RKO (cell line): ENCODE measurements around the gene PLEKHA6.

Source experiments
- DNase-seq: peaks from one replicate; pipeline ENCODE4 v3.0.0-alpha.2; 2016; ENCODE audit warnings: low spot score

PLEKHA6 gene

GRCh38 chr1:204359474-204360255 lies at the start of gene PLEKHA6:
PLEKHA6 (minus strand) TSS chr1:204359929; CDS start chr1:204273727, 86,202 bp downstream.
- DNase-seq: no peak

DNA sequence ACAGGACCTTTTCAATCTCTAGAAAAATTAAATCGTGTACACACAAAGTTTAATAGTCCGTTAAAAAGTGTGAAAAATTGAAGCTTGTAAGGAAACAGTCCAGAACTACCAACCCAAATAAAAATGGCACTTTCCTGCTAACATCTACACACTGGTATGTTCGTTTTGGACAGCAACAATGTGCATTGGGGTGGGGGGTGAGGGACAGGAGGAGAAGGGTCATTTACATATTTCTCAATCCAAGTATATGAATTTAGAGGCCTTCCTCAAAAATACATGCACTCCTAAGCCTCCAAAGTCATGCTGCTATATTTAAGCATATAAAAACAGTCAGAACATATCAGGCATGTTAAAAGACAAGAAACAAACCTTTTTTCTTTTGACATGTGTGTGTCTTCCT lies 49.4 kb upstream of the PLEKHA6 start:
- peak; percentile 38 for DNase-seq

DNA sequence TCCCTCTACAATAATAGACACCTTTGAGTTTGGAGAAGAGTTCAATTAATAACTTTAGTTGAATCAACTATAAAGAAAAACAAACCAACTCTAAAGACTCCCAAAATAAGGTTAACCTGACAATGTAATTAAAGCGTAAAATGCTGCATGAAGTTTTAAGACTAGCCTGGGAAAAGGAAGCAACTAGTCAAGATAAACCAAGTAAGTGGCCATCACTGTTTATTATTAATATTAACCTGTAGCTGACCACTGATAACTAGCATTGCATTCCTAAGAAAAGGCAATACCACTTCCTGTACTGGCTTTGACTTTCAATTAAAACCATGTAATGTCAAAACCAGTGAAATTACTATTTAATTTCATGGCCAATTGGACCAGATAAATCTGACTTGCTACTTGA lies 48.9 kb upstream of the PLEKHA6 start:
- DNase-seq: no peak

DNA sequence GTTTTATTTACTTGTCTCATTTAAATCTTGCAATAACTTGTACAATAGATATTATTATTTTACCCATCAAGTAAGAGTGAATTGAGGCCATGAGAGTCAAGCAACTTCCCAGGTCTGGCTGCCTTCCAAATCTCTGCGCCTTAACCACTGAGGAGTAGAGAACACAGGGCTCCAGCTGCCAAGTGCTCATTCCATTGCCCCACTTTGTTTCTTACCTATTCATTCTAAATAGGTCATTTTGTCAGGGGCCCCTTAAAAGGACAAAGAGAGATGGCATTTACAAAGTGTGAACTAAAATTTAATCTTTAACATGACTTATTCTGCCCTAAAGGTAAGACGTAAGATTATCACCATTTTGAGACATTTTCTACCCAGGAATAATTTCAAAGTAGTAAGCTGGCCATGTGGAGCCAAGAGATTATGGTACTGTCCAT lies 48.4 kb upstream of the PLEKHA6 start:
- peak; percentile 80 for DNase-seq

DNA sequence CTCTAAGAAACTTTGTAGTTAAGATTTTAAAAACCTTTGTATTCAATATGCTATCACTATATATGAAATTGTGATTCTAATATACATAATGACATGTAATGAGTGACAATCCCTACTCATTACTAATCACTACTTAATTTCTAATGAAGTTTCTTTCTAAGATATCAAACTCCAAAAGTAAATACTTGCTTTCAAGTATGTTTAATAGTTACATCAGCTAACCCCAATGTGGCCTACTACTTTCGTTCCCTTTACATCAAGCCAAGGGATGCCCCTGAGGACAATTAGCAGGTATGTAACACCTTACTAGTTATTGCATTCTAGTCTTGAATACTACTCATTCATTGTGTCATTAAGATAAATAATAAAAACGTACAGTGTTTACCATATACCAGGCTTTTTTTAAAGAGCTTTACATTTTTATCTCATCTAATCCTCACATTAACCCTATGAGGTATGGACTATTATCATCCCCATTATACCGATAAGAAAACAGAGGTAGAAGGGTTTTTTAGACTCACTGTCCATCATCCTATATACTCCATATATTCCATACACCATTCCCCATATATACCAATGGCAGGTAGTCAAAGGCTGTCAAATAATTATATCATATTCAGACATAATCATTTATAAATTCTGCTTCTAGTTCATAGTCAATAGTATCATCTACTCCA lies 47.7 kb upstream of the PLEKHA6 start:
- peak; percentile 21 for DNase-seq

- DNase-seq: no peak
These were observed 46.9 kb upstream of the PLEKHA6 start for GRCh38 chr1:204406621-204407020.

GRCh38 chr1:204405988-204406387 lies 46.3 kb upstream of the PLEKHA6 start:
- peak; percentile 26 for DNase-seq

GRCh38 chr1:204404629-204405028 lies 44.9 kb upstream of the PLEKHA6 start:
- no peak for DNase-seq

DNA sequence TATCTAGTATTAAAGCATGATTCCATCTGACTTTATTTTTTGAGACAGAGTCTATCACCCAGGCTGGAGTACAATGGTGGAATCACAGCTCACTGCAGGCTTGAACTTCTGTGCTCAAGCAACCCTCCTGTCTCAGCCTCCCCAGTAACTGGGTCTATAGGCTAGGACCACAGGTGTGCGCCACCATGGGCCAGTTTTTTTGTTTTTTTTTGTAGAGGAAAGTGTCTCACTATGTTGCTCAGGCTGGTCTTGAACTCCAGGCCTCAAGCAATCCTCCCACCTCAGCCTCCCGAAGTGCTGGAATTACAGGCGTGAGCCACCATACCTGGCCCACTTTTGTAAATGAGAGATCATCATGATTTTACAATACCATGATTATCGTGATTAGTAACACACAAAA lies 42.7 kb upstream of the PLEKHA6 start:
- no peak for DNase-seq

DNA sequence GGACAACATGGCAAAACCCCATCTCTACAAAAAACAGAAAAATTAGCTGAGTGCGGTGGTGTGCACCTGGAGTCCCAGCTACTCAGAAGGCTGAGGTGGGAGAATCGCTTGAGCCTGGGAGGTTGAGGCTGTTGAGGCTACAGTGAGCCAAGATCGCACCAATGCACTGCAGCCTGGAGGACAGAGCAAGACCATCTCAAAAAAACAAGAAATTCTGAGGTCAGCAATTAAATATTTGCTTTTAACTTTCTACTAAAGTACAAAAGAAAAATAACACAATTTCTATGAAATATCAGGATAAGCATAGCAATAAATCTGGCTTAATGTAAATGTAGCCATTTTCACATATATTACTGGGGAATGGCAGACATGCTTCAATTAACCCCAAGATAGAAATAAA lies 42.0 kb upstream of the PLEKHA6 start:
- no peak for DNase-seq

DNA sequence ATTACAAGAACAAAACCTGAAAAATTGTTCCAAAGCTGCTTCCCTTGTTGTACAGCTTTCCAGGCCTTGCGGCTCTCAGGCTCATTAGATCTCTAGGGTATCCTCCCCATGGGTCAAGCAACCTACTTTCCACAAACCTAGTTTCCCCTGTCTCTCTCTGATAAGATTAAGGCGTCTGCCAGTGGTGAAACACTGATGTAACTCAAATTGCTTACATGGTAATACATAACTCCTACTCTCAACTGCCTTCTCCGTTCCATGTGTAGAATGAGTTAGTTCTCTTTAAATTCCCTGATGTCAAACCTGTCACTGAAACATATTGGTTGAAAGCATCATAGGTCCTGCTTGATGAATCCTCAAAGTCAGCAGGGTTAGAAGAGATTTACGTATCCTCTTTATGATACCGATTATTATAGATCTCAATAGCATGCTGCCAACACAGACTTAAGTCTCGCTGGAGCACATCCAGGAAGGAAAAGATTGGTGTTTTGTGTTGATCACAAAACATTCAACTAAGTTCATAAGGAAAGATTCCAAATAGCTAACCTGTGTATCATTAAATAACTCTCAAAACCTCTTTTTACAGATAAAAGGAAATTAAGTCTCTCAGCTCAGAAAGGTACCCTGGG lies 41.3 kb upstream of the PLEKHA6 start:
- no peak for DNase-seq

DNA sequence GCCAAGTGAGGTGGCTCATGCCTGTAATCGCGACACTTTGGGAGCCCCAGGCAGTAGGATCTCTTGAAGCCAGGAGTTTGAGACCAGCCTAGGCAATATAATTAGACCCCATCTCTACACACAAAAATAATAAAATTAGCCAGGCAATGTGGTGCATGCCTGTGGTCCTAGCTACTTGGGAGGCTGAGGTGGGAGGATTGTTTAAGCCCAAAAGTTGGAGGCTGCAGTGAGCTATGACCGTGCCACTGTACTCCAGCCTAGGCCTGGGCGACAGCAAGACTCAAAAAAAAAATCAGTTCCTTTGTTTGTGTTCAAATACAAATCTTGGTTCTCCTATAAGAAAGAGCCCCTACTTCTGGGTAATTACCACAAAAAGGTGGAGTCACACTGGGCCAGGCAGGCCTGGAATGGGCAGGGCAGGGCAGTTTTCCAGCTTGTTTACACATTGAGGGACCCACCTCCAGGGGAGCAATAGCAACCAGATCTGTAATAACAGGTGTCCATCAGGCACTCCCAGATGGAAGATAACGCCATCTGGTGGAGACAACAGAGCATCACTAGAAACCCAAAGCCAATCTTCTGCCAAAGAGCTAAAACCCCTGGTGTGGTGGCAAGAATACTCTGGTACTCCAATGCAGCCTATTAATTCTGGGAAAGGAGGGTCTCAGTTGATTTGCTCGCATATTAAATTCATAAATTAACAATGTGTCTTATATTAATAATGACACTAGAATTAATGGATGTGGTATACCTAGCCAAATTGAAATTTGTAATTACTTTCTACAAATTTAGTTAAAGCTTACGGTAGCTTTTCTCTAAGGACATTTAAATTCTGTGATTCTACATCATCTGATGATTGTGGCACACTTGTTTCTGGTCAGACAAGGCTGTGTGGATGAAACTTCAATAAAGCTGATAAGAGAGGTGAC lies 38.7 kb upstream of the PLEKHA6 start:
- DNase-seq: peak; percentile 93

DNA sequence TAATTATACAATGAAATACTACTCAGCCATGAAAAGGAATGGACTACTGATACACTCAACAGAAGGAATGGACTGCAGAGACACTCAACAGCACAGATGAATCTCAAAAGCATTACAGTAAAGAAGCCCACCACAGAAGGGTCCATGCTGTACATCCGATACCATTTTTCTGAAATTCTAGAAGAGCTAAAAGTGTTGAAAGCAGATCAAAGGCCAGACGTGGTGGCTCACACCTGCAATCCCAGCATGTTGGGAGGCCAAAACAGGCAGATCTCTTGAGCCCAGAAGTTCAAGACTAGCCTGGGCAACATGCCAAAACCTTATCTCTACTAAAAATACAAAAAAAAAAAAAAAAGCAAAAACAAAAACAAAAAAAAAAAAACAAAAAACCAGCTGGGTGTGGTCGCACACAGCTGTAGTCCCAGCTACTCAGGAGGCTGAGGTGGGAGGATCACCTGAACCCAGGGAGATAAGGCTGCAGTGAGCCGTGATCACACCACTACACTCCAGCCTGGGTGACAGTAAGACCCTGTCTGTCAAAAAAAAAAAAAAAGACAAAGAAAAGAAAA lies 36.4 kb upstream of the PLEKHA6 start:
- DNase-seq: no peak

- DNase-seq: no peak
These were observed 31.9 kb upstream of the PLEKHA6 start for GRCh38 chr1:204391629-204392028.

- no peak for DNase-seq
These were observed 31.2 kb upstream of the PLEKHA6 start for GRCh38 chr1:204390751-204391466.

GRCh38 chr1:204385727-204386126 lies 26.0 kb upstream of the PLEKHA6 start:
- no peak for DNase-seq

- DNase-seq: peak; percentile 40
These were observed 25.1 kb upstream of the PLEKHA6 start for GRCh38 chr1:204384636-204385352.

GRCh38 chr1:204383163-204383904 lies 23.6 kb upstream of the PLEKHA6 start:
- DNase-seq: no peak

DNA sequence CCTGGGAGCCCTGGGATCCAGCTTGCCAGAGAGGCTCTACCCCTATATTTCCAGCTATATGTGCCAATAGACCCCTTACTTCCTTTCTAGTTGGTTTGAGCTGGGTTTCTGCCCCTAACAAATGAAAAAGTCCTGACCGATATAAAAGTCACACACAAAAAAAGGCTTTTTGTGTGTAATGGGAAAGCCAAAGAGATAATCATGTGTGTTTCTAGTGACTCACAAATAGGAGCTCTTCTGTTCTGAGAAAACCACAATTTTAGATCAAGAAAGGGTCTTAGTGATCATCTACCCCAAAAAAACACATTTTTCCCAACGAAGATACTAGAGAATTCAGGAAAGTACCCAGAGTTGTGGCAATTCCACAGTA lies 23.0 kb upstream of the PLEKHA6 start:
- DNase-seq: no peak
